Hypothalamus (tissue), 51 donors: Measurements from ENCODE around the gene RHCG.
"Not testable (repeated sequence)": the region's sequence is repeated elsewhere in the genome, so short reads cannot be mapped to it uniquely, and the experiment has no call there.

ENCODE experiments used
- DNase-seq, 51 donors: peaks; one replicate each; lab custom pipeline; 2025; lab: John Stamatoyannopoulos, UW

RHCG gene

GRCh38 chr15:89479173-89479572 lies 17.2 kb downstream of the RHCG start:
- DNase-seq: no peak

GRCh38 chr15:89477411-89478242 lies 18.8 kb downstream of the RHCG start:
- no peak for DNase-seq

GRCh38 chr15:89475661-89476060 lies 20.7 kb downstream of the RHCG start:
- DNase-seq: no peak

- peak in 34 of 51 donors; percentile 9 to 68 (median 34) for DNase-seq
Observed at GRCh38 chr15:89472785-89473256, 23.6 kb downstream of the RHCG start.

GRCh38 chr15:89469426-89470096 lies 26.8 kb downstream of the RHCG start:
- peak in 1 of 51 donors; percentile 42 for DNase-seq

GRCh38 chr15:89468813-89469212 lies 27.6 kb downstream of the RHCG start:
- DNase-seq: not testable (repeated sequence)

- DNase-seq: peak in 1 of 51 donors; percentile 26
Observed at GRCh38 chr15:89463113-89463512, 33.3 kb downstream of the RHCG start.

GRCh38 chr15:89462198-89462912 lies 34.0 kb downstream of the RHCG start:
- DNase-seq: peak in 36 of 51 donors; percentile 6 to 84 (median 44)

GRCh38 chr15:89461386-89461785 lies 35.0 kb downstream of the RHCG start:
- no peak for DNase-seq

- DNase-seq: no peak
Observed at GRCh38 chr15:89460048-89460447, 36.3 kb downstream of the RHCG start.

- no peak for DNase-seq
Observed at GRCh38 chr15:89459271-89460038, 36.9 kb downstream of the RHCG start.

GRCh38 chr15:89458440-89458839 lies 37.9 kb downstream of the RHCG start:
- DNase-seq: no peak

- DNase-seq: no peak
Observed at GRCh38 chr15:89457086-89457485, 39.3 kb downstream of the RHCG start.

- DNase-seq: no peak
Observed at GRCh38 chr15:89455535-89455934, 40.8 kb downstream of the RHCG start.

GRCh38 chr15:89452330-89452836 lies 44.0 kb downstream of the RHCG start:
- no peak for DNase-seq

GRCh38 chr15:89451846-89452245 lies 44.5 kb downstream of the RHCG start:
- DNase-seq: no peak

- DNase-seq: peak in 7 of 51 donors; percentile 14 to 40 (median 19)
Observed at GRCh38 chr15:89450076-89451006, 46.0 kb downstream of the RHCG start.

GRCh38 chr15:89448825-89449224 lies 47.6 kb downstream of the RHCG start:
- peak in 21 of 51 donors; percentile 10 to 81 (median 46) for DNase-seq

- no peak for DNase-seq
Observed at GRCh38 chr15:89447676-89448075, 48.7 kb downstream of the RHCG start.
